Fibroblast of pulmonary artery (primary cell): ENCODE data around the gene NEXMIF.
"Not testable (repeated sequence)": the region's sequence is repeated elsewhere in the genome, so short reads cannot be mapped to it uniquely, and the experiment has no call there.

Experiments used
- DNase-seq: peaks from one replicate; pipeline ENCODE4 v3.0.0-alpha.2; 2010; ENCODE audit warnings: low read depth
- H3K4me3 ChIP-seq: replicated peaks from 2 replicates; pipeline ENCODE4 v1.5.1; 2011; ENCODE audit warnings: low read depth, mild to moderate bottlenecking, control low read depth, low read length, moderate library complexity
- TF ChIP-seq, protein P1 (sequence below): IDR thresholded peaks from 2 replicates; pipeline ENCODE4 v1.5.1; 2011; ENCODE audit warnings: mild to moderate bottlenecking, control low read depth, low read length, inconsistent platforms; ENCODE audit errors: missing control alignments

NEXMIF gene

DNA sequence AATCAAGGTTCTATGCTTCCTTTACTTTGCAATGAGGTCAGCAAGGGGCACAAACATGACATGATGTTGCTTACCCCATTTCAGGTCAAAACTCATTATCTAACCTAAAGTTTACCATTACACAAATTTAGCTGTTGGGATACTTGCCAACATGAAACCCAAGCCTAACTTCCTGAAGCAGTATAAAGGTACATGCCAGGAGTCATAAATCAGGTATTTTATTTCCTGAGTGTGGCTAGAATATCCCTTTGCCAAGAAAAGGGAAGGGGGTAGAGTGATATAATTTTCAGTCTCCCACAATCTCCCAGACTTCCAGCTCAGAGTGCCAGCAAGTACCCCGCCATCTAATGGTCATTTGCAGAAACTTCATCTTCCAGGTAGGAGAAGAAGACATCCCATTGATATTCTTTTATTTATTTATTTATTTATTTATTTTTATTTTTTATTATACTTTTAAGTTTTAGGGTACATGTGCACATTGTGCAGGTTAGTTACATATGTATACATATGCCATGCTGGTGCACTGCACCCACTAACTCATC is 136.6 kb downstream of the NEXMIF start:
- no peak overlapping the region for H3K4me3 ChIP-seq
- DNase-seq: no peak
- TF ChIP-seq, protein P1, sequence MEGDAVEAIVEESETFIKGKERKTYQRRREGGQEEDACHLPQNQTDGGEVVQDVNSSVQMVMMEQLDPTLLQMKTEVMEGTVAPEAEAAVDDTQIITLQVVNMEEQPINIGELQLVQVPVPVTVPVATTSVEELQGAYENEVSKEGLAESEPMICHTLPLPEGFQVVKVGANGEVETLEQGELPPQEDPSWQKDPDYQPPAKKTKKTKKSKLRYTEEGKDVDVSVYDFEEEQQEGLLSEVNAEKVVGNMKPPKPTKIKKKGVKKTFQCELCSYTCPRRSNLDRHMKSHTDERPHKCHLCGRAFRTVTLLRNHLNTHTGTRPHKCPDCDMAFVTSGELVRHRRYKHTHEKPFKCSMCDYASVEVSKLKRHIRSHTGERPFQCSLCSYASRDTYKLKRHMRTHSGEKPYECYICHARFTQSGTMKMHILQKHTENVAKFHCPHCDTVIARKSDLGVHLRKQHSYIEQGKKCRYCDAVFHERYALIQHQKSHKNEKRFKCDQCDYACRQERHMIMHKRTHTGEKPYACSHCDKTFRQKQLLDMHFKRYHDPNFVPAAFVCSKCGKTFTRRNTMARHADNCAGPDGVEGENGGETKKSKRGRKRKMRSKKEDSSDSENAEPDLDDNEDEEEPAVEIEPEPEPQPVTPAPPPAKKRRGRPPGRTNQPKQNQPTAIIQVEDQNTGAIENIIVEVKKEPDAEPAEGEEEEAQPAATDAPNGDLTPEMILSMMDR: no peak

DNA sequence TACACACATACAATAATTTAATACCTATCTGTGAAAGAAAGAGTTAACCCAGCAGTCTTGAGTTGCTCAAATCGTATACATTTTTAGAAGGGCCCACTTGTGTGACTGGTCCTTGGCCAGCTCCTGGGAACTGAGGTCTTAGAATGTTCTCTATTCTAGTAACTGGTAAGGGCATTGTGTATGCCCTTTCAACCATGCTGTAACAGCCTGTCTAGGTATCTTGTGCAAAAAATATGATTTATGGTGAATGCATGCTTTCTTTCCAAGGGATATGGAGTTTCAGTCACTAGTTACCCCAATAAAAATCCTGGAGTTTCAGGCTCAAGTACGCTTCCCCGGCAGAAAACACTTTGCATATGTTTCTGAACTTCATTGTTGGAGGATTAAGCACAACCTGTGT is 140.6 kb downstream of the NEXMIF start:
- DNase-seq: no peak
- no peak overlapping the region for H3K4me3 ChIP-seq
- TF ChIP-seq, protein P1: no peak

- no peak overlapping the region for H3K4me3 ChIP-seq
- no peak for DNase-seq
- TF ChIP-seq, protein P1: no peak
Observed at GRCh38 chrX:74781507-74782034, 143.7 kb downstream of the NEXMIF start.

- H3K4me3 ChIP-seq: no peak overlapping the region
- TF ChIP-seq, protein P1: no peak
- DNase-seq: no peak
Observed at GRCh38 chrX:74779175-74779574, 146.1 kb downstream of the NEXMIF start.

GRCh38 chrX:74774988-74775387 is 150.3 kb downstream of the NEXMIF start:
- TF ChIP-seq, protein P1: no peak
- no peak for DNase-seq
- H3K4me3 ChIP-seq: no peak overlapping the region

DNA sequence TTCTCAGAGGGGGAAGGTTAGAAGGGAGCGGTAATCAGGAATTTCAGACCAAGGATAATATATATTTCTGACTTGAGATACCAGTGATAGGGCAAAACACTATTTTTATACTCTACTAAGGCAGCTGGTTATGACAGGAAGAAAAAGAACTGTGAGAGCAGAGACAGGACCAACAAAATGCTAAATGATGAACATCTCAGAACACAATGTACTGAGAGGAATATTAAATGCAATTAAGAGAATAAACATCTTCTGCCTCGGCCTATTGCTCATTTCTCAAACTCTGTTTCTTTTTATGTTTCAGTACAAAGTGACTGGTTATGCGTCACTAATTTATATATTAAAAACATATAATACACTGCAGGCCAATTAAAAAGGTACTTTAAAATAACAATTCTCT is 188.8 kb downstream of the NEXMIF start:
- TF ChIP-seq, protein P1: no peak
- H3K4me3 ChIP-seq: no peak overlapping the region
- DNase-seq: no peak

GRCh38 chrX:74705269-74705668 is 220.0 kb downstream of the NEXMIF start:
- no peak for DNase-seq
- TF ChIP-seq, protein P1: no peak
- no peak overlapping the region for H3K4me3 ChIP-seq

GRCh38 chrX:74701343-74701742 is 223.9 kb downstream of the NEXMIF start:
- H3K4me3 ChIP-seq, DNase-seq: not testable (repeated sequence)
